ENCODE results near the gene BMPR1A.
"Not testable (repeated sequence)": the region's sequence is repeated elsewhere in the genome, so short reads cannot be mapped to it uniquely, and the experiment has no call there.

BMPR1A gene

GRCh38 chr10:86899670-86900276 lies 143.4 kb downstream of the BMPR1A start:
- no peak for DNase-seq

- DNase-seq: no peak
Observed at GRCh38 chr10:86900955-86901354, 144.5 kb downstream of the BMPR1A start.

- DNase-seq: no peak
Observed at GRCh38 chr10:86904600-86904999, 148.2 kb downstream of the BMPR1A start.

- no peak for DNase-seq
Observed at GRCh38 chr10:86905429-86905828, 149.0 kb downstream of the BMPR1A start.

GRCh38 chr10:86914734-86915133 lies 158.3 kb downstream of the BMPR1A start:
- no peak for DNase-seq

GRCh38 chr10:86918022-86918471 lies 161.6 kb downstream of the BMPR1A start:
- DNase-seq: no peak

GRCh38 chr10:86922553-86922961 lies 166.1 kb downstream of the BMPR1A start:
- DNase-seq: no peak

GRCh38 chr10:86929468-86930380 lies 173.3 kb downstream of the BMPR1A start:
- no peak for DNase-seq

- no peak for DNase-seq
Observed at GRCh38 chr10:86931872-86932271, 175.5 kb downstream of the BMPR1A start.

- DNase-seq: no peak
Observed at GRCh38 chr10:86932674-86933073, 176.3 kb downstream of the BMPR1A start.

- DNase-seq: not testable (repeated sequence)
Observed at GRCh38 chr10:86934162-86934711, 177.8 kb downstream of the BMPR1A start.

GRCh38 chr10:86936661-86937501 lies 180.5 kb downstream of the BMPR1A start:
- no peak for DNase-seq

GRCh38 chr10:86937502-86938154 lies 181.2 kb downstream of the BMPR1A start:
- no peak for DNase-seq

- DNase-seq: no peak
Observed at GRCh38 chr10:86938260-86938659, 181.8 kb downstream of the BMPR1A start.

GRCh38 chr10:86940076-86940475 lies 183.7 kb downstream of the BMPR1A start:
- not testable (repeated sequence) for DNase-seq

GRCh38 chr10:86940677-86941076 lies 184.3 kb downstream of the BMPR1A start:
- no peak for DNase-seq

- no peak for DNase-seq
Observed at GRCh38 chr10:86941426-86941825, 185.0 kb downstream of the BMPR1A start.

GRCh38 chr10:86941991-86942421 lies 185.6 kb downstream of the BMPR1A start:
- no peak for DNase-seq

GRCh38 chr10:86942441-86943315 lies 186.3 kb downstream of the BMPR1A start:
- no peak for DNase-seq

GRCh38 chr10:86943316-86944030 lies 187.1 kb downstream of the BMPR1A start:
- no peak for DNase-seq

GRCh38 chr10:86944031-86944419 lies 187.6 kb downstream of the BMPR1A start:
- DNase-seq: no peak
